B cell (primary cell): ENCODE measurements around the gene LELP1. TPM values are rescaled to one million over a fixed set of nuclear protein-coding genes. Genes with fewer than 3 reads are reported as not detected.

Experiments used
- ATAC-seq: fragments of 200-7000 bp; cut with Tn5 transposase; one replicate; pipeline ENCODE4 v1.10.0; 2021; ENCODE audit warnings: low read depth, mild to moderate bottlenecking, moderate number of reproducible peaks, moderate library complexity
- CTCF ChIA-PET: fragments of 350-600 bp; sonication (Branson Sonifier 250); formaldehyde crosslinking; loops from one replicate; lab custom pipeline; 2021; ENCODE audit warnings: antibody characterized with exemption, inconsistent platforms; lab: Charles Lee
- POLR2A ChIA-PET: fragments of 350-600 bp; sonication (Branson Sonifier 250); formaldehyde crosslinking; loops from one replicate; lab custom pipeline; 2021; ENCODE audit warnings: antibody characterized with exemption; lab: Charles Lee
- DNase-seq: peaks from one replicate; pipeline ENCODE4 v3.0.0; 2013
- H2AFZ ChIP-seq: 2 replicates; pipeline ENCODE4 v1.6.1; 2012; ENCODE audit warnings: mild to moderate bottlenecking, low read depth, low read length; ENCODE audit not compliant: insufficient read depth, poor library complexity, severe bottlenecking
- H3K27ac ChIP-seq, 2 donors: 1 replicate in 1 of 2; 2 replicates in 1 of 2; pipeline ENCODE4 v1.5.1; 2012 to 2013; ENCODE audit warnings: low read length in 2 of 2, mild to moderate bottlenecking in 2 of 2, moderate library complexity in 1 of 2
- H3K27me3 ChIP-seq, 4 experiments: fragments of 200-600 bp in 1 of 4; sonication (generic) in 1 of 4; replicated peaks in 1 of 4; 1 replicate in 2 of 4; 2 replicates in 2 of 4; pipeline versions ENCODE4 v1.6.1 to v1.7.0; 2013 to 2016; ENCODE audit warnings: low read length in 3 of 4, mild to moderate bottlenecking in 2 of 4, mixed read lengths in 1 of 4, moderate library complexity in 1 of 4; ENCODE audit not compliant: insufficient read depth in 4 of 4, control insufficient read depth in 3 of 4; ENCODE audit errors: control extremely low read depth in 1 of 4
- H3K36me3 ChIP-seq, 2 experiments: replicated peaks in 1 of 2; 1 replicate in 1 of 2; 2 replicates in 1 of 2; pipeline versions ENCODE4 v1.6.1 to v1.7.1; 2013; ENCODE audit warnings: low read length in 1 of 2; ENCODE audit not compliant: insufficient read depth in 2 of 2, control insufficient read depth in 1 of 2; ENCODE audit errors: control extremely low read depth in 1 of 2, extremely low read depth in 1 of 2
- H3K4me1 ChIP-seq, 2 donors: fragments of 200-600 bp in 1 of 2; sonication (generic) in 1 of 2; 1 replicate in 1 of 2; 2 replicates in 1 of 2; pipeline versions ENCODE4 v1.5.1 to v1.6.1; 2013 to 2017; ENCODE audit warnings: low read length in 2 of 2; ENCODE audit not compliant: control insufficient read depth in 2 of 2, insufficient read depth in 2 of 2
- H3K4me2 ChIP-seq: replicated peaks from 2 replicates; pipeline ENCODE3; 2012; ENCODE audit warnings: mild to moderate bottlenecking, low read depth, low read length; ENCODE audit not compliant: poor library complexity, severe bottlenecking
- H3K4me3 ChIP-seq, 5 experiments: fragments of 200-600 bp in 1 of 5; sonication (generic) in 1 of 5; 1 replicate in 3 of 5; 2 replicates in 2 of 5; pipeline versions ENCODE4 v1.5.1 to v1.7.0; 2011 to 2016; ENCODE audit warnings: low read length in 4 of 5, mild to moderate bottlenecking in 4 of 5, low read depth in 2 of 5, control low read depth in 1 of 5, moderate library complexity in 1 of 5; ENCODE audit not compliant: insufficient read depth in 1 of 5; ENCODE audit errors: control extremely low read depth in 1 of 5, extremely low read depth in 1 of 5
- H3K79me2 ChIP-seq: fragments of 200-600 bp; sonication (generic); one replicate; pipeline ENCODE4 v1.6.0; 2016; ENCODE audit warnings: low read length; ENCODE audit not compliant: control insufficient read depth, insufficient read depth
- H3K9ac ChIP-seq: fragments of 200-600 bp; sonication (generic); 2 replicates; pipeline ENCODE4 v1.6.1; 2017; ENCODE audit warnings: mild to moderate bottlenecking, low read length, moderate library complexity
- H3K9me3 ChIP-seq, 3 donors: one replicate each; pipeline versions ENCODE4 v1.6.1 to v1.7.1; 2013; ENCODE audit warnings: low read length in 2 of 3; ENCODE audit not compliant: control insufficient read depth in 2 of 3, insufficient read depth in 1 of 3; ENCODE audit errors: control extremely low read depth in 1 of 3
- H4K20me1 ChIP-seq: 2 replicates; pipeline ENCODE4 v1.6.0; 2012; ENCODE audit warnings: mild to moderate bottlenecking, low read length; ENCODE audit not compliant: insufficient read depth, control insufficient read depth, poor library complexity, severe bottlenecking
- H3K27ac Mint-ChIP-seq: one replicate; pipeline ENCODE4 v1.8.0; 2021; ENCODE audit warnings: mixed read lengths
- H3K27me3 Mint-ChIP-seq: one replicate; pipeline ENCODE4 v1.8.0; 2021; ENCODE audit warnings: mixed read lengths
- H3K4me1 Mint-ChIP-seq: one replicate; pipeline ENCODE4 v1.8.0; 2021; ENCODE audit warnings: mixed read lengths
- H3K4me3 Mint-ChIP-seq: one replicate; pipeline ENCODE4 v1.8.0; 2021; ENCODE audit warnings: mixed read lengths
- H3K9me3 Mint-ChIP-seq: one replicate; pipeline ENCODE4 v1.8.0; 2022; ENCODE audit warnings: mixed read lengths; ENCODE audit not compliant: insufficient read depth
- CTCF ChIP-seq: fragments of 200-600 bp; IDR thresholded peaks from one replicate; pipeline ENCODE4 v1.8.0; 2022; ENCODE audit warnings: antibody characterized with exemption, mild to moderate bottlenecking
- EZH2 ChIP-seq: IDR thresholded peaks from 2 replicates; pipeline ENCODE4 v1.6.1; 2012; ENCODE audit warnings: borderline replicate concordance, low read depth, mild to moderate bottlenecking, moderate library complexity, low read length; ENCODE audit not compliant: insufficient read depth, poor library complexity, severe bottlenecking
- WGBS: methylation state at CpG from one replicate; pipeline ENCODE4 v1.1.5; 2013; ENCODE audit warnings: missing lambda C conversion rate; ENCODE audit not compliant: insufficient coverage; 5-methylcytosine and 5-hydroxymethylcytosine counted together
- intact Hi-C: fragments of 100-400 bp; cut with micrococcal nuclease; formaldehyde crosslinking; loops from one replicate; pipeline ENCODE4 v1.10.0; 2022
- polyA plus RNA-seq: library from polyadenylated mRNA; depleted of rRNA; stranded (reverse); fragments of >200 nt; gene quantifications from 2 replicates; pipeline ENCODE4 v1.2.3, GENCODE V29; 2012
- total RNA-seq, 2 donors: library from RNA; stranded (reverse); fragments of 120-200 nt in 1 of 2; gene quantifications; 1 replicate in 1 of 2; 2 replicates in 1 of 2; pipeline versions ENCODE4 v1.2.3 to v1.2.4, GENCODE V29; 2013 to 2022

The LELP1 gene
- total and polyA plus RNA-seq, 2 donors (not counting 1 experiment from before 2014, with no cell fraction given) = not detected

- H3K4me2 ChIP-seq = no peak overlapping the region
- Mint-ChIP-seq H3K4me3 (no peak overlapping the region), H3K4me1 (no peaks in the 10 kb centered on the region), H3K27me3 (peaks cover 63% of the 10 kb centered on the region), H3K9me3 (no peaks in the 10 kb centered on the region), H3K27ac (no peak overlapping the region)
- TF ChIP-seq EZH2 (no peak), CTCF (no peak)
- no peak overlapping the region for H3K27ac ChIP-seq
- H3K27me3 ChIP-seq = peaks cover 0 to 14% (median 8%) of the 10 kb centered on the region in 4 experiments
- intact Hi-C loops = no loop called here
- H3K79me2 ChIP-seq = no peaks in the 10 kb centered on the region
- no peaks in the 10 kb centered on the region for H3K36me3 ChIP-seq
- no peaks in the 10 kb centered on the region for H3K9me3 ChIP-seq
- CTCF ChIA-PET = no interaction called here
- H3K4me3 ChIP-seq = no peak overlapping the region
- H2AFZ ChIP-seq = no peak overlapping the region
- POLR2A ChIA-PET = no interaction called here
- 70% methylated on average over 3 of the region's 3 CpGs for WGBS
- H3K9ac ChIP-seq = no peak overlapping the region
- H4K20me1 ChIP-seq = no peaks in the 10 kb centered on the region
- DNase-seq = no peak
- no peak for ATAC-seq
- H3K4me1 ChIP-seq = no peaks in the 10 kb centered on the region
Measured at GRCh38 chr1:153194331-153195050, 8.7 kb upstream of the LELP1 start.

GRCh38 chr1:153195216-153195615, 8.0 kb upstream of the LELP1 start:
- CTCF ChIA-PET = no interaction called here
- H3K27ac Mint-ChIP-seq = no peak overlapping the region
- H3K4me3 Mint-ChIP-seq = no peak overlapping the region
- Histone ChIP-seq H3K4me3 (no peak overlapping the region), H3K4me2 (no peak overlapping the region), H3K27ac (no peak overlapping the region), H3K27me3 (peaks cover 0 to 11% (median 8%) of the 10 kb centered on the region in 4 experiments), H3K9me3 (no peaks in the 10 kb centered on the region), H3K36me3 (no peaks in the 10 kb centered on the region), H3K4me1 (no peaks in the 10 kb centered on the region), H2AFZ (no peak overlapping the region), H3K9ac (no peak overlapping the region), H4K20me1 (no peaks in the 10 kb centered on the region), H3K79me2 (no peaks in the 10 kb centered on the region)
- intact Hi-C loops = no loop called here
- no peak for DNase-seq
- no peaks in the 10 kb centered on the region for H3K4me1 Mint-ChIP-seq
- 93% methylated on average over 3 of the region's 4 CpGs for WGBS
- no peak for ATAC-seq
- no peaks in the 10 kb centered on the region for H3K9me3 Mint-ChIP-seq
- POLR2A ChIA-PET = no interaction called here
- peaks cover 56% of the 10 kb centered on the region for H3K27me3 Mint-ChIP-seq
- no peak for TF ChIP-seq EZH2
